Fibroblast of pulmonary artery (primary cell): ENCODE data around the gene SOX1.

Experiments
- DNase-seq: peaks from one replicate; pipeline ENCODE4 v3.0.0-alpha.2; 2010; ENCODE audit warnings: low read depth
- H3K4me3 ChIP-seq: replicated peaks from 2 replicates; pipeline ENCODE4 v1.5.1; 2011; ENCODE audit warnings: low read depth, mild to moderate bottlenecking, control low read depth, low read length, moderate library complexity
- CTCF ChIP-seq: IDR thresholded peaks from 2 replicates; pipeline ENCODE4 v1.5.1; 2011; ENCODE audit warnings: mild to moderate bottlenecking, control low read depth, low read length, inconsistent platforms; ENCODE audit errors: missing control alignments

SOX1 gene

GRCh38 chr13:112055036-112055914 lies 11.7 kb upstream of the SOX1 start:
- no peak for DNase-seq
- H3K4me3 ChIP-seq, result no peak overlapping the region
- TF ChIP-seq CTCF, result no peak

- H3K4me3 ChIP-seq, result no peak overlapping the region
- no peak for DNase-seq
- no peak for TF ChIP-seq CTCF
Observed at GRCh38 chr13:112055915-112056269, 11.1 kb upstream of the SOX1 start.

GRCh38 chr13:112056284-112056727 lies 10.6 kb upstream of the SOX1 start:
- H3K4me3 ChIP-seq, result no peak overlapping the region
- TF ChIP-seq CTCF, result no peak
- no peak for DNase-seq

GRCh38 chr13:112056739-112057438 lies 10.1 kb upstream of the SOX1 start:
- no peak overlapping the region for H3K4me3 ChIP-seq
- TF ChIP-seq CTCF, result no peak
- DNase-seq, result no peak

- no peak for TF ChIP-seq CTCF
- no peak for DNase-seq
- H3K4me3 ChIP-seq, result no peak overlapping the region
Observed at GRCh38 chr13:112057439-112057735, 9.6 kb upstream of the SOX1 start.

- no peak for DNase-seq
Observed at GRCh38 chr13:112057736-112058518, 9.0 kb upstream of the SOX1 start.

More at GRCh38 chr13:112057736-112058518, 9.0 kb upstream of the SOX1 start:
- TF ChIP-seq CTCF, result no peak
- H3K4me3 ChIP-seq, result no peak overlapping the region
